ENCODE data around the gene PLCXD3. TPM values are rescaled to one million over a fixed set of nuclear protein-coding genes. Genes with fewer than 3 reads are reported as not detected.

The PLCXD3 gene
- total RNA-seq, 1 donor from 2014 or later = not detected

GRCh38 chr5:41346609-41347008 is 163.8 kb downstream of the PLCXD3 start:
- H3K36me3 Mint-ChIP-seq (ENCODE audit: low read depth) = no peaks in the 10 kb centered on the region
- no peak for TF ChIP-seq CTCF (IDR thresholded peaks at IDR 0.05)
- H3K4me1 Mint-ChIP-seq (ENCODE audit: low read depth) = no peaks in the 10 kb centered on the region
- peaks cover 6% of the 10 kb centered on the region for H3K27me3 Mint-ChIP-seq (ENCODE audit: low read depth)
- DNase-seq (ENCODE audit: low spot score) = no peak
- no peaks in the 10 kb centered on the region for H3K9me3 Mint-ChIP-seq (ENCODE audit: low read depth)
- no peak overlapping the region for H3K27ac Mint-ChIP-seq (ENCODE audit: unreplicated experiment)
- H3K4me3 Mint-ChIP-seq (ENCODE audit: unreplicated experiment) = no peak overlapping the region

- H3K4me1 Mint-ChIP-seq (ENCODE audit: low read depth) = no peaks in the 10 kb centered on the region
- no peak for TF ChIP-seq CTCF (IDR thresholded peaks at IDR 0.05)
- no peaks in the 10 kb centered on the region for H3K9me3 Mint-ChIP-seq (ENCODE audit: low read depth)
- no peak overlapping the region for H3K4me3 Mint-ChIP-seq (ENCODE audit: unreplicated experiment)
- H3K36me3 Mint-ChIP-seq (ENCODE audit: low read depth) = no peaks in the 10 kb centered on the region
- H3K27ac Mint-ChIP-seq (ENCODE audit: unreplicated experiment) = no peak overlapping the region
- peaks cover 6% of the 10 kb centered on the region for H3K27me3 Mint-ChIP-seq (ENCODE audit: low read depth)
- no peak for DNase-seq (ENCODE audit: low spot score)
Observed at GRCh38 chr5:41345295-41345694, 165.1 kb downstream of the PLCXD3 start.

GRCh38 chr5:41339339-41339738 is 171.1 kb downstream of the PLCXD3 start:
- H3K9me3 Mint-ChIP-seq (ENCODE audit: low read depth) = no peaks in the 10 kb centered on the region
- no peak overlapping the region for H3K4me3 Mint-ChIP-seq (ENCODE audit: unreplicated experiment)
- TF ChIP-seq CTCF (IDR thresholded peaks at IDR 0.05) = no peak
- no peaks in the 10 kb centered on the region for H3K36me3 Mint-ChIP-seq (ENCODE audit: low read depth)
- H3K27me3 Mint-ChIP-seq (ENCODE audit: low read depth) = peaks cover 4% of the 10 kb centered on the region
- H3K27ac Mint-ChIP-seq (ENCODE audit: unreplicated experiment) = no peak overlapping the region
- no peak for DNase-seq (ENCODE audit: low spot score)
- H3K4me1 Mint-ChIP-seq (ENCODE audit: low read depth) = no peaks in the 10 kb centered on the region

- H3K27me3 Mint-ChIP-seq (ENCODE audit: low read depth) = peaks cover 4% of the 10 kb centered on the region
- no peaks in the 10 kb centered on the region for H3K36me3 Mint-ChIP-seq (ENCODE audit: low read depth)
- no peak overlapping the region for H3K4me3 Mint-ChIP-seq (ENCODE audit: unreplicated experiment)
- H3K4me1 Mint-ChIP-seq (ENCODE audit: low read depth) = no peaks in the 10 kb centered on the region
- DNase-seq (ENCODE audit: low spot score) = no peak
- H3K27ac Mint-ChIP-seq (ENCODE audit: unreplicated experiment) = no peak overlapping the region
- no peaks in the 10 kb centered on the region for H3K9me3 Mint-ChIP-seq (ENCODE audit: low read depth)
- TF ChIP-seq CTCF (IDR thresholded peaks at IDR 0.05) = no peak
Observed at GRCh38 chr5:41338136-41338675, 172.2 kb downstream of the PLCXD3 start.

DNA sequence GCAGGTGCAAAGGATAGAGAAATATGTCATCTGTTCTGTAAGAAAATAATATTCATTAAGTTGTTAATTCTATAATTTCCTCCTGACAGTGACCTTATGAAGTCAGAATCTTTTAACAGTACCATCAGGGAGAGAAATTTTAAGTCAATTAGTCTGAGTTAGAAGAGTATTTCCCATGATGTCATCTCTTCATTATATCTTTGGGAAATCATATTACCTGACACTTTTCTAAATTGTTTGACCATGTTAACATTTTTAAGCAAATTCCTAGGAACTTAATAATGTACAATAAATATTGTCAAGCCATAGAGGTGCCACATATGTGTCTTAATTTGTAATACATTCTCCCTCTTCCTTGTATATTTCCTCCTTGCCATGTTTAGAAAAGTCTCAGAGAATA is 172.7 kb downstream of the PLCXD3 start:
- Mint-ChIP-seq H3K4me3 (ENCODE audit: unreplicated experiment) (no peak overlapping the region), H3K27me3 (ENCODE audit: low read depth) (peaks cover 4% of the 10 kb centered on the region), H3K36me3 (ENCODE audit: low read depth) (no peaks in the 10 kb centered on the region), H3K27ac (ENCODE audit: unreplicated experiment) (no peak overlapping the region), H3K9me3 (ENCODE audit: low read depth) (no peaks in the 10 kb centered on the region), H3K4me1 (ENCODE audit: low read depth) (no peaks in the 10 kb centered on the region)
- no peak for TF ChIP-seq CTCF (IDR thresholded peaks at IDR 0.05)
- no peak for DNase-seq (ENCODE audit: low spot score)
